GM12874 (cell line): ENCODE data around the gene SV2B.

Source experiments
- TF ChIP-seq, protein P1 (sequence below): IDR thresholded peaks from 2 replicates; pipeline ENCODE4 v1.5.1; 2011; ENCODE audit warnings: low read depth, mild to moderate bottlenecking, control low read depth, low read length, moderate library complexity; ENCODE audit not compliant: insufficient read depth

The SV2B gene

DNA sequence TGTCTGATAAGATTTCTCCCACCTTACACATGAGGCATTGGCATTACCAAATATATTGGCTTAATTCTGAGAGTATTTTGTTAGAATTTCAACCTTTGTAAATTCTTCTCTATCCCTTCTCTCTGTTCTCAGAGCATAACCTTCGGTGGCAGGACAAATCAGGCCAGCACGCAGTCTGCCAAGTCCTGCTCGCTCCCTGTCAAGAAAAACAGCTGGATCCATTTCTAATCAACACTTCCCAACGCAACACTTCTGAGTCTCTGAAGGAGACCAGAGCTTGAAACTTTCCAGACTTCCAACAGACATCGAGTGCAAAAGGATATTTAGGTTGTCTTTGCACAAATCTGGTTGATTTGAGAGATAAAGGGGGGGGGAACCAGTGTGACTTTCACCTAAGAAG is 125.7 kb downstream of the SV2B start:
- TF ChIP-seq, protein P1, sequence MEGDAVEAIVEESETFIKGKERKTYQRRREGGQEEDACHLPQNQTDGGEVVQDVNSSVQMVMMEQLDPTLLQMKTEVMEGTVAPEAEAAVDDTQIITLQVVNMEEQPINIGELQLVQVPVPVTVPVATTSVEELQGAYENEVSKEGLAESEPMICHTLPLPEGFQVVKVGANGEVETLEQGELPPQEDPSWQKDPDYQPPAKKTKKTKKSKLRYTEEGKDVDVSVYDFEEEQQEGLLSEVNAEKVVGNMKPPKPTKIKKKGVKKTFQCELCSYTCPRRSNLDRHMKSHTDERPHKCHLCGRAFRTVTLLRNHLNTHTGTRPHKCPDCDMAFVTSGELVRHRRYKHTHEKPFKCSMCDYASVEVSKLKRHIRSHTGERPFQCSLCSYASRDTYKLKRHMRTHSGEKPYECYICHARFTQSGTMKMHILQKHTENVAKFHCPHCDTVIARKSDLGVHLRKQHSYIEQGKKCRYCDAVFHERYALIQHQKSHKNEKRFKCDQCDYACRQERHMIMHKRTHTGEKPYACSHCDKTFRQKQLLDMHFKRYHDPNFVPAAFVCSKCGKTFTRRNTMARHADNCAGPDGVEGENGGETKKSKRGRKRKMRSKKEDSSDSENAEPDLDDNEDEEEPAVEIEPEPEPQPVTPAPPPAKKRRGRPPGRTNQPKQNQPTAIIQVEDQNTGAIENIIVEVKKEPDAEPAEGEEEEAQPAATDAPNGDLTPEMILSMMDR = no peak

DNA sequence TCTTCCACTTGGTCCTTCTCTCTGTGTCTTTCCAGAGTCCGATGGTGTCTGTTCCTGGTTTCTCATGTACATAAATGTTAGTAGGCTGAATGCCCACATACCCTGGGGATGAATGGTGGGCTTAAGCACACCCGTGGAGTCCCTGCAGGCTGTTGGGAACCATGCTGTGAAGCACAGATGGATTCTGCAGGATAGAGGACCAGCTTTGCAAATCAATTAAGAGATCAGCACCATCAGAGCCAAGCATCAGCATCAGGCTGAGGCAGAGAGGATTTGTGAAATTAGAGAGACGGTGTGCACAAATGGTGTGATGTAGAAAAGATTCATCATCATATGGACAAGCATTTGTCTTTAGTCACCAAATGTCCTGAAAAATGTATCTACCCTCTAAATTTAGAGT is 127.1 kb downstream of the SV2B start:
- TF ChIP-seq, protein P1 = no peak

DNA sequence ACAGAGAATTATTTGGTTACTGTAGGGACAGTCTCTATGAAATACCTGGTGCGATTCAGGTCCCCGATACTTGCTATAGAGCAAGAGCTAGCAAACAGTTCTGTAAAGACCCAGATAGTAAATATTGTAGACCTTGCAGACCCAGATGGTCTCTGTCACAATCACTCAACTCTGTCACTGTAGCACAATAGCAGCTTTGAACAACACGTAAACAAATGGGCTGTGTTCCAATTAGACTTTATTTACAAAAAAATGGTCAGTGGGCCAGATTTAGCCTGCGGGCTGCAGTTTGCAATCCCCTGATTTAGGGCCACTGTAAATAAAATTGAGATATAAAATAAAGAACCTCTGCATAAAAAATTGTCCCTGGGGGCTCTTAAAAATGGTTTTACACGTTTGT is 127.7 kb downstream of the SV2B start:
- TF ChIP-seq, protein P1 = no peak

DNA sequence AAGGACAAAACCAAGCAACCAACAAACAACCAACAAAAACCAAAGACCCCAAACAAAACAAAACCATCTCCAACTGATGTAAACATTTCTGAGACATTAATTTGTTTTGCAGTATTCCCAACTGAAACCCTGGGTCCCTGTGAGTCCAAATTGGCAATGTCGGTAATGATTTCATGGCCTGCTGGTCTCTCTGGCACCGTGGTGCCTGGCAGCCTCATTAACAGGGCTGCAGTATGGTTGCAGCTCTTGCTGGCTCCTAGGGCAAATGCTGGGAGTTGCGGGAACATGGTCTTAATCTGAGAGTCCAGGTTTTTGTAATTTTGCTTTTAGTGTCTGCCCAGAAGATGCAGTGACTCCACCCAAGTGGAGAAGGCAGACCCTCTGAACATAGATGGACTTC is 128.3 kb downstream of the SV2B start:
- TF ChIP-seq, protein P1 = no peak

DNA sequence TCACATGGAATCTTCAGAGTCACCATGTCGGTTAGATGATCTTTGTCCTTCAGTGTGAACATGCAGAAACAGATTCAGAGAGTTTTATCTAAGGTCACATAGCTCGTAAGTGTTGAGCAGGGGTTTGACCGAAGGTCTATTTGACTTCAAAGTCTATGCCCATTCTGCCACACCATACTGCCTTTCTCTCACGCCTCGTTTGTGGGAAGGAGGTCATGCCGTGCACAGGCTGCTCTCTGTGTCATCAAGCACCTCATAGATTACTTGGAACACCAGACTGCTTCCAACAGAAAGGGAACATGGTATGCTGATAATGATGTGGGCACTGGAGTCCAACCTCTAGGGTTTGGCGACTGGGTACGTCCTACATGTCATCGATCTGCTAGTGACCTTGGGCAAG is 128.8 kb downstream of the SV2B start:
- TF ChIP-seq, protein P1 = no peak

DNA sequence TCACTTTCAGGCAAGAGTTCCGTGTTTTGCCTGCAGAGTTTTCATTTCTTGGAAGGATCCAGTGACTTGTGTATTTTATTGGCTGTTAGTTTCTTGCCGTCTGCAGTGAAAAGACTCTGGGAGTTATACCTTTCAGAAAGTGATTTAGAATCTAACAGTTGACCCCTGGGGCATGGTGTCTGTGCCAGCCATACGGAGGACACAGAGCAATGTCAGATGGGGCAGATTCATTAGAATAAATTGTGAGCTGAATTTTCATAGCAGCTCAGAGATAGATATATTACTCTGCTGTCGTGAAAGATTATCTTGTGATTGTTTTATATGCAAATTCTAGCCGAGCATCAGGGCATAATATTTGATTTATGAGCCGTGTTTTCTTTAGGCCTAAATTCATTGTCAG is 131.6 kb downstream of the SV2B start:
- TF ChIP-seq, protein P1 = no peak

DNA sequence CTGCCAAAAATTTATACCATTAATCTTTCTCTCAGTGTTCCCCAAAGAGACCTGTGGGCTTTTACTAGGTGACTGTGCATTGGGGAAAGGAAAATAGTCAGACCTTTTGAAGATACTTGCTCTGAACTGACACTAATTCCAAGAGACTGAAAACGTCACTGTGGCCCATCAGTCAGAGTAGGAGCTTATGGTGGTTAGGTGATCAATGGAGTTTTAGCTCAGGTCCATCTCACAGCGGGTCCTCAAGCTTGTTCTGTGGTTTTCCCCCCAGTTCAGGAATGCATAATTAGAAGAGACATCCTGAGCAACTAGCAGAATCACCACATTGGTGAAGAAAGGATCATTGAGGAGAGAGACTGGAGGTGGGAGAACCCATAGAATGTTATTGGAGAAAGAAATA is 134.7 kb downstream of the SV2B start:
- TF ChIP-seq, protein P1 = no peak

DNA sequence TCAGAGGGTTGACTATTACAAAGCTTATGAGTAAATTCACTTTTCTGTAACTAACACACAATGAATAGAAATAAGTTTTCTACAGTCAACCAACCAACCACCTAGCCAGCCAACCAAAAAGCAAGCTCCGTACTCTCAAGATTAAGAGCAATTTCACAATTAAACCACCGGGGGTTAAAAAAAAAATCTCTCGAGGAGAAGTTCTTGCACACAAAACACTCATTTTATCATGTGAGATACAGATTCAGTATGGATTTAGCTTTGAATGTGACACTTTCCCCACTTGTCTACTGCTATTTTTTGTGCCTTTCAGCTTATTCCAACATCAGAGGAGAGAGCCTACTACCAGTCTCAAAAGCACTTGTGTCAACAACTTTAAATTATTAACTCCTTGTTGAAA is 135.3 kb downstream of the SV2B start:
- TF ChIP-seq, protein P1 = no peak
